ENCODE results near the gene TNRC18. TPM values are rescaled to one million over a fixed set of nuclear protein-coding genes. Genes with fewer than 3 reads are reported as not detected.

Gene TNRC18
- total RNA-seq, 2 experiments from 2014 or later = 12.2 to 64.2 TPM

DNA sequence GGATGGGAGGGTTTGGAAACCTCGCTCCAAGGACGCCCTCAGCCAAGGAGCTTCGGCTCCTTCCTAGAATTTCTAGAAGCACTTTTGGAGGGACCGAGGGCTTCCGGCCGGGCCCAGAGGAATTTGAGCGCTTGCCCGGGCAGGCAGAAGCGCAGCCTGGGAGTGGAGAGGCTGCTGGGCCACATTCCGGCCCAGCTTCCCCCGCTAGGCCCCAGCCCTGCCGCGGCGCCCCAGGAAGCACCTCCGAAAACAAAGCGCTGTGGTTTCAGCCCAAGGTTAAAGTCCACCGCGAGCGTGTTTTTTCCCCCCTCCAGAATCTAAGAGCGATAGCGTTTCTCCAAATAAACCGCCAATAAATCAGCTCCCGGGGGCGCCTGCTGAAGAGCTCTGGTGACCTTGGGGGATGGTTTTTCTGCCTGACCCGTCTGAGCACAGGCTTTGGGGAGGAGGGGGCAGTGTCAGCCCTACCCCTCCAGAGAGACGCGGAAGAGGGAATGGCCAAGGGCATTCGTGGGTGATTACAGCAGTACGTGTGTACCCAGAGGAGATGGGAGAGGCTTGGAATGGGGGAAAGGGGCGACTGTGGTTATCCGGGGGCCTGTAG is 5.7 kb upstream of the TNRC18 start:
- no peaks in the 10 kb centered on the region for H3K9me3 ChIP-seq (ENCODE audit: low read length)
- TF ChIP-seq CTCF (conservative IDR thresholded peaks at IDR 0.05; ENCODE audit: low read length) (no peak), EZH2phosphoT487 (IDR thresholded peaks at IDR 0.05; ENCODE audit: borderline replicate concordance, low read depth, low read length) (no peak)
- H3K36me3 ChIP-seq (ENCODE audit: insufficient read depth, low read length) = peaks cover 3% of the 10 kb centered on the region; the same call in 1 of the 2 replicates
- no peak overlapping the region for H3K27ac ChIP-seq (ENCODE audit: low read depth, low read length, poor library complexity, severe bottlenecking)
- no peak overlapping the region for H3K4me3 ChIP-seq (ENCODE audit: low read depth, low read length, poor library complexity, severe bottlenecking)
- no peak overlapping the region for H3K4me2 ChIP-seq (ENCODE audit: low read length)
- no peak for DNase-seq (ENCODE audit: low spot score)
- ChIA-PET CTCF (ENCODE audit: unreplicated experiment) (no interaction called here), POLR2A (interaction anchor here (0.5 to 1.0 kb wide), 2 partner anchors 29 to 31 kb away, joined by 3 to 4 read pairs; no protein-coding TSS in a partner anchor)
- H3K4me1 ChIP-seq (ENCODE audit: insufficient read depth, low read length, poor library complexity, severe bottlenecking) = peaks cover 8% of the 10 kb centered on the region
- no peaks in the 10 kb centered on the region for H3K9me2 ChIP-seq (ENCODE audit: insufficient read depth, low read length)
- H4K20me1 ChIP-seq (ENCODE audit: insufficient read depth, low read length) = no peaks in the 10 kb centered on the region
- H3K79me2 ChIP-seq (ENCODE audit: insufficient read depth, low read depth, low read length) = no peaks in the 10 kb centered on the region
- no TSS peak for BruUV-seq (replicated peaks)
- no peak overlapping the region for H2AFZ ChIP-seq (ENCODE audit: low read length)
- intact Hi-C loops (cut with micrococcal nuclease; ENCODE audit: unreplicated experiment) = no loop called here

DNA sequence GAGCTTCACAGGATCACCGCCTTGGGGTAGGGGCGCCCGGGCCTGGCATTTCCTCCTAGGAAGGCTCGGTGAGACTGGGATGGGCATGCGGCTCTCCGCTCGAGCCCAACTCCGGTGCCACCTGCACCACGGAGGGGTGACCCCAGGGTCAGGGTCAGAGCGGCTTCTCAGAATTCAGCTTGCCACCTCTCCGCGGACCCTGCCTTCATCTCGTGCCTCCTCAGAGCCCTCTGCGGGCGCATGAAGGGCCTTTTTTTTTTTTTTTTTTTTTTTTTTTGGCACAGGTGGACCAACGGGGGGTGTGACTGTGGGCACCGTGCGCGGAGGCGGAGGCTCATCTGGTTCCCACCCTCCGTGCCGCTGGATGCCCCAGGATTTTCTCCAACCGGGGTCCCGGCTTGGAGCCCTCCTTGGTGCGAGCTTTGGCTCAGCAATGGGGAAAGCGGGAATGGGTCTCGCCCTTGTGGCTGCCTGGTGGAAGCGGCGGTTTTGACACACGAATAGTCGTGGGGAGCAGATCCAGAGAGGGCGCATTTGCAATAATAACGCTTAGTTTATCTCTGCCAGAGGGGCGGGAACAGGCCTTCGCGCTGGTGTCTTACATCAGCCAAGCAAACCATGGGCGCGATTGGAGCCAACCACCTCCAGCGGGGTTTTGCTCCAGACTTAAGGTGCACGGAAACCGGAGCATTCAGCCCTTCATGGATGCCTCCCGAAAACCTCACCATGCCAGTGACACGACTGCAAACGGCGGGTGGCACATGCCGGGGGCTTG is 5.0 kb upstream of the TNRC18 start:
- Histone ChIP-seq H3K4me1 (ENCODE audit: insufficient read depth, low read length, poor library complexity, severe bottlenecking) (peaks cover 10% of the 10 kb centered on the region), H3K9me2 (ENCODE audit: insufficient read depth, low read length) (no peaks in the 10 kb centered on the region), H3K4me2 (ENCODE audit: low read length) (no peak overlapping the region), H3K36me3 (ENCODE audit: insufficient read depth, low read length) (no peaks in the 10 kb centered on the region), H3K4me3 (ENCODE audit: low read depth, low read length, poor library complexity, severe bottlenecking) (no peak overlapping the region), H2AFZ (ENCODE audit: low read length) (no peak overlapping the region), H3K9me3 (ENCODE audit: low read length) (no peaks in the 10 kb centered on the region), H3K79me2 (ENCODE audit: insufficient read depth, low read depth, low read length) (no peaks in the 10 kb centered on the region), H3K27ac (ENCODE audit: low read depth, low read length, poor library complexity, severe bottlenecking) (no peak overlapping the region), H4K20me1 (ENCODE audit: insufficient read depth, low read length) (no peaks in the 10 kb centered on the region)
- no peak for DNase-seq (ENCODE audit: low spot score)
- ChIA-PET CTCF (ENCODE audit: unreplicated experiment) (no interaction called here), POLR2A (interaction anchor here (1.0 kb wide), 1 partner anchor 29 kb away, joined by 3 read pairs; no protein-coding TSS in a partner anchor)
- BruUV-seq (replicated peaks) = no TSS peak
- intact Hi-C loops (cut with micrococcal nuclease; ENCODE audit: unreplicated experiment) = no loop called here
- TF ChIP-seq CTCF (conservative IDR thresholded peaks at IDR 0.05; ENCODE audit: low read length) (no peak), EZH2phosphoT487 (IDR thresholded peaks at IDR 0.05; ENCODE audit: borderline replicate concordance, low read depth, low read length) (no peak)

- H3K4me2 ChIP-seq (ENCODE audit: low read length) = no peak overlapping the region
- H3K9me2 ChIP-seq (ENCODE audit: insufficient read depth, low read length) = no peaks in the 10 kb centered on the region
- H2AFZ ChIP-seq (ENCODE audit: low read length) = no peak overlapping the region
- no peak overlapping the region for H3K27ac ChIP-seq (ENCODE audit: low read depth, low read length, poor library complexity, severe bottlenecking)
- no peak for TF ChIP-seq EZH2phosphoT487 (IDR thresholded peaks at IDR 0.05; ENCODE audit: borderline replicate concordance, low read depth, low read length)
- TF ChIP-seq CTCF (conservative IDR thresholded peaks at IDR 0.05; ENCODE audit: low read length) = no peak
- H3K4me3 ChIP-seq (ENCODE audit: low read depth, low read length, poor library complexity, severe bottlenecking) = no peak overlapping the region
- POLR2A ChIA-PET = no interaction called here
- H3K4me1 ChIP-seq (ENCODE audit: insufficient read depth, low read length, poor library complexity, severe bottlenecking) = peaks cover 27% of the 10 kb centered on the region
- no peaks in the 10 kb centered on the region for H3K79me2 ChIP-seq (ENCODE audit: insufficient read depth, low read depth, low read length)
- BruUV-seq (replicated peaks) = no TSS peak
- intact Hi-C loops (cut with micrococcal nuclease; ENCODE audit: unreplicated experiment) = no loop called here
- no peaks in the 10 kb centered on the region for H4K20me1 ChIP-seq (ENCODE audit: insufficient read depth, low read length)
- CTCF ChIA-PET (ENCODE audit: unreplicated experiment) = no interaction called here
- H3K9me3 ChIP-seq (ENCODE audit: low read length) = no peaks in the 10 kb centered on the region
- no peaks in the 10 kb centered on the region for H3K36me3 ChIP-seq (ENCODE audit: insufficient read depth, low read length)
- no peak for DNase-seq (ENCODE audit: low spot score)
These were observed 2.5 kb upstream of the TNRC18 start for GRCh38 chr7:5426226-5426475.
